ENCODE data around the gene ENPP1.

ENPP1 gene

GRCh38 chr6:131807644-131808459 is at the start of gene ENPP1:
Gene ENPP1 (plus strand): TSS chr6:131808020. CDS start chr6:131808036, 16 bp downstream.
- H3K4me1 ChIP-seq (ENCODE audit: control insufficient read depth in 1 of 2, insufficient read depth in 2 of 2, low read length in 2 of 2) = peaks cover 7 to 12% of the 10 kb centered on the region in 2 donors
- peak within 1 kb of the TSS; percentile 77 to 81 for H3K4me3 ChIP-seq (ENCODE audit: low read depth in 1 of 2, low read length in 2 of 2)
- H3K9ac ChIP-seq (ENCODE audit: low read depth in 1 of 2, low read length in 2 of 2) = peak within 1 kb of the TSS; percentile 34 to 44
- no peaks in the 10 kb centered on the region for H3K9me3 ChIP-seq (ENCODE audit: control insufficient read depth in 1 of 2, low read length in 2 of 2)
- no peak within 1 kb of the TSS for H3K27ac ChIP-seq (ENCODE audit: low read depth, low read length)
- H3K36me3 ChIP-seq (ENCODE audit: control insufficient read depth in 1 of 2, insufficient read depth in 2 of 2, low read length in 2 of 2) = no peaks in the 10 kb centered on the region
- H3K27me3 ChIP-seq (ENCODE audit: control insufficient read depth in 1 of 2, insufficient read depth in 2 of 2, low read length in 2 of 2) = peaks cover 0 to 15% of the 10 kb centered on the region in 2 donors

- Histone ChIP-seq H3K9ac (ENCODE audit: low read depth in 1 of 2, low read length in 2 of 2) (no peak overlapping the region), H3K36me3 (ENCODE audit: control insufficient read depth in 1 of 2, insufficient read depth in 2 of 2, low read length in 2 of 2) (no peaks in the 10 kb centered on the region), H3K27ac (ENCODE audit: low read depth, low read length) (no peak overlapping the region)
Measured at GRCh38 chr6:131758920-131759319, 48.9 kb upstream of the ENPP1 start.

GRCh38 chr6:131761060-131761761 is 46.6 kb upstream of the ENPP1 start:
- no peak overlapping the region for H3K4me3 ChIP-seq (ENCODE audit: low read depth in 1 of 2, low read length in 2 of 2)
- H3K27ac ChIP-seq (ENCODE audit: low read depth, low read length) = no peak overlapping the region
- no peaks in the 10 kb centered on the region for H3K36me3 ChIP-seq (ENCODE audit: control insufficient read depth in 1 of 2, insufficient read depth in 2 of 2, low read length in 2 of 2)
- no peaks in the 10 kb centered on the region for H3K4me1 ChIP-seq (ENCODE audit: control insufficient read depth in 1 of 2, insufficient read depth in 2 of 2, low read length in 2 of 2)
- no peak overlapping the region for H3K9ac ChIP-seq (ENCODE audit: low read depth in 1 of 2, low read length in 2 of 2)
- H3K9me3 ChIP-seq (ENCODE audit: control insufficient read depth in 1 of 2, low read length in 2 of 2) = no peaks in the 10 kb centered on the region
- no peaks in the 10 kb centered on the region for H3K27me3 ChIP-seq (ENCODE audit: control insufficient read depth in 1 of 2, insufficient read depth in 2 of 2, low read length in 2 of 2)

More at GRCh38 chr6:131758920-131759319, 48.9 kb upstream of the ENPP1 start:
- Histone ChIP-seq H3K4me1 (ENCODE audit: control insufficient read depth in 1 of 2, insufficient read depth in 2 of 2, low read length in 2 of 2) (no peaks in the 10 kb centered on the region), H3K27me3 (ENCODE audit: control insufficient read depth in 1 of 2, insufficient read depth in 2 of 2, low read length in 2 of 2) (no peaks in the 10 kb centered on the region), H3K4me3 (ENCODE audit: low read depth in 1 of 2, low read length in 2 of 2) (no peak overlapping the region), H3K9me3 (ENCODE audit: control insufficient read depth in 1 of 2, low read length in 2 of 2) (no peaks in the 10 kb centered on the region)

GRCh38 chr6:131761762-131762067 is 46.1 kb upstream of the ENPP1 start:
- Histone ChIP-seq H3K27me3 (ENCODE audit: control insufficient read depth in 1 of 2, insufficient read depth in 2 of 2, low read length in 2 of 2) (no peaks in the 10 kb centered on the region), H3K4me3 (ENCODE audit: low read depth in 1 of 2, low read length in 2 of 2) (no peak overlapping the region), H3K4me1 (ENCODE audit: control insufficient read depth in 1 of 2, insufficient read depth in 2 of 2, low read length in 2 of 2) (no peaks in the 10 kb centered on the region), H3K9ac (ENCODE audit: low read depth in 1 of 2, low read length in 2 of 2) (no peak overlapping the region), H3K36me3 (ENCODE audit: control insufficient read depth in 1 of 2, insufficient read depth in 2 of 2, low read length in 2 of 2) (no peaks in the 10 kb centered on the region), H3K27ac (ENCODE audit: low read depth, low read length) (no peak overlapping the region), H3K9me3 (ENCODE audit: control insufficient read depth in 1 of 2, low read length in 2 of 2) (no peaks in the 10 kb centered on the region)

DNA sequence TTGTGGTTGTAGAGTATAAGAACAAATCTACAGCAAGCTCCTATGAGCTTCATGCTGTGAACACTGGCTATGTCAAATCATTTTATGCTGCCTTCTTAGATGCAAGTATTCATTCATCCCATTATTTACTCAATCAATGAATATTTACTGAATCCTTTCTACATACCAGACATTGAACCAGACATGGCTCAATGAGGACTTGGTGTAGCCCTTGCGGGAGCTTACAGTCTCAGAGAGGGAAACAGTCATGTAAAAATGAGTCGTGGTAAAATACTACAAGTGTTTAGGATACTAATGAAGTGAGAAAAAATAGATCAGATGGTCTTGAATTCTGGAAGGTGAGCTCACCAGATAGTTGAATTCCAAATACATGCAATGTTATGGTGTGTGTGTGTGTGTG is 44.8 kb upstream of the ENPP1 start:
- H3K4me1 ChIP-seq (ENCODE audit: control insufficient read depth in 1 of 2, insufficient read depth in 2 of 2, low read length in 2 of 2) = no peaks in the 10 kb centered on the region
- H3K4me3 ChIP-seq (ENCODE audit: low read depth in 1 of 2, low read length in 2 of 2) = no peak overlapping the region
- H3K27ac ChIP-seq (ENCODE audit: low read depth, low read length) = no peak overlapping the region
- H3K9me3 ChIP-seq (ENCODE audit: control insufficient read depth in 1 of 2, low read length in 2 of 2) = no peaks in the 10 kb centered on the region
- no peak overlapping the region for H3K9ac ChIP-seq (ENCODE audit: low read depth in 1 of 2, low read length in 2 of 2)
- H3K36me3 ChIP-seq (ENCODE audit: control insufficient read depth in 1 of 2, insufficient read depth in 2 of 2, low read length in 2 of 2) = no peaks in the 10 kb centered on the region
- no peaks in the 10 kb centered on the region for H3K27me3 ChIP-seq (ENCODE audit: control insufficient read depth in 1 of 2, insufficient read depth in 2 of 2, low read length in 2 of 2)

DNA sequence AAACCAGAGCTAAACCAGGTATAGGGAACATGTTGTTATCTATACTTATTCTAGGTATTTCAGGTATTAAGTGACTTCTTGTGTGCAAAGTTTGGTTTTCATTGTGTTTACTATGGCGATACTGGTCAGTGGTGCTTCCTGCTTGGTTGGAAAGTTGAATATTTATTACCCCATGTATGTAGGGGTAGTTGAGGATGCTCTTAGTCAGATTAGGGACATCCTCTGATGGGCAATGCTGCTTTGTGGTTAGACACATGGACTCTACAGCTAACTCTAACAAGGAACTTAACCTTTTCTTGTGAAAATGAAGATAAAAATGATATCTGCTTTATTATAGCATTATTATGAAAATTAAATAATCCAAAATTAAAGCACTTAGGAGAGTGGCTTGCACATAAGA is 44.1 kb upstream of the ENPP1 start:
- H3K27me3 ChIP-seq (ENCODE audit: control insufficient read depth in 1 of 2, insufficient read depth in 2 of 2, low read length in 2 of 2) = no peaks in the 10 kb centered on the region
- no peaks in the 10 kb centered on the region for H3K4me1 ChIP-seq (ENCODE audit: control insufficient read depth in 1 of 2, insufficient read depth in 2 of 2, low read length in 2 of 2)
- H3K4me3 ChIP-seq (ENCODE audit: low read depth in 1 of 2, low read length in 2 of 2) = no peak overlapping the region
- H3K9me3 ChIP-seq (ENCODE audit: control insufficient read depth in 1 of 2, low read length in 2 of 2) = no peaks in the 10 kb centered on the region
- no peak overlapping the region for H3K27ac ChIP-seq (ENCODE audit: low read depth, low read length)
- H3K9ac ChIP-seq (ENCODE audit: low read depth in 1 of 2, low read length in 2 of 2) = no peak overlapping the region
- no peaks in the 10 kb centered on the region for H3K36me3 ChIP-seq (ENCODE audit: control insufficient read depth in 1 of 2, insufficient read depth in 2 of 2, low read length in 2 of 2)

DNA sequence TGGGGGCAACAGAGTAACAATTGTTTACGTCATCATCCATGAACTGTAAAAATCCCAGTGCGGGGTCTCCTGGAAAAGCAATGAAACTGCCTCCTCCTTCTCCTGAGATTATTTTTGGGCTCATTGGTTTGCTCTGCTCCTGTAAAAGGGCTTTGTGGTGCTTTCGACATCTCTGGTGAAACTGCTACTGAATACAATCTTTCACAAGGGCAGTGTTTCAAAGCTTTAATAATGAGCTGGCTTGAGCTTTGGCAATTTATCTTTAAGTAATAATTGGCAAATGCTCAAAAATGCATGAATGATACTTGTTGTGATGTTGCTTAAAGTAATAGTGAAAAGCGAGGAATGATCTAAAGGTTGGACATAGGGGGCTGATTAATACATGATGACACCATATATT is 43.5 kb upstream of the ENPP1 start:
- Histone ChIP-seq H3K36me3 (ENCODE audit: control insufficient read depth in 1 of 2, insufficient read depth in 2 of 2, low read length in 2 of 2) (no peaks in the 10 kb centered on the region), H3K27ac (ENCODE audit: low read depth, low read length) (no peak overlapping the region)

DNA sequence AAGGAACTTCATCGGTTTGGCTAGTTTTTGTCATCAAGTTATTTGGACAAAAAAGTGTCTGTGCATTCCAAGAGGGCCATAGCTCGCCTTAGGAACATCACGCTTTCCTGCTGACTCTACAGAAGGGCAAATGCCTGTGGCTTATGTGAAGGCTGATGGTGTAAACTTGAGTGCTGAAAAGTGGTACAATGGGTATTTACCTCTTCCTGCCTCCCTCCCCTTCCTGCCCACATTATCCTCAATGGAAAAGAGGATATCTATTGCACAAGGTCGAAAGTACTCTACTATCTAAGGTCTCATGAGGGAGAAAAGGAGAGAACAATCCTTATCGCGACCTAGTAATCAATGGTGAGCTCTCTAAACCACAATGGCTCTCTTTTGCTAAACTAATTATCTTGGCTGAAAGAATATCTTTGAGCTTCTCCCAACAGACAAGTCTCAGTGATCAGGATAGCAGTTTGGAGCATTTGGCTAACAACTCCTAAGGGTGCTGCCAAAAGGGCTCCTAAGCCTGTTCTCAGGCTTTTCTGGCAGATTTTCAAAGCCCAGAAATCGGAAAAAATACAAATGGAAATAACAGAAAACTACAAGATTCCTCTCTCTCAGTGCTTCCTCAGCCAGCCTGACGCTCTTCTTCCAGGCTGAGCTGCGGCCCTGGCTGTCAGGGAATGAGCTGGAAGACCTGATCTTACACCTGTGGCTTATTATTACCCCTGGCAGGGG is 42.6 kb upstream of the ENPP1 start:
- no peaks in the 10 kb centered on the region for H3K9me3 ChIP-seq (ENCODE audit: control insufficient read depth in 1 of 2, low read length in 2 of 2)
- no peaks in the 10 kb centered on the region for H3K27me3 ChIP-seq (ENCODE audit: control insufficient read depth in 1 of 2, insufficient read depth in 2 of 2, low read length in 2 of 2)
- H3K4me1 ChIP-seq (ENCODE audit: control insufficient read depth in 1 of 2, insufficient read depth in 2 of 2, low read length in 2 of 2) = no peaks in the 10 kb centered on the region
- no peak overlapping the region for H3K9ac ChIP-seq (ENCODE audit: low read depth in 1 of 2, low read length in 2 of 2)
- no peaks in the 10 kb centered on the region for H3K36me3 ChIP-seq (ENCODE audit: control insufficient read depth in 1 of 2, insufficient read depth in 2 of 2, low read length in 2 of 2)
- H3K27ac ChIP-seq (ENCODE audit: low read depth, low read length) = no peak overlapping the region
- no peak overlapping the region for H3K4me3 ChIP-seq (ENCODE audit: low read depth in 1 of 2, low read length in 2 of 2)

More for the DNA sequence above, 43.5 kb upstream of the ENPP1 start:
- no peaks in the 10 kb centered on the region for H3K9me3 ChIP-seq (ENCODE audit: control insufficient read depth in 1 of 2, low read length in 2 of 2)
- no peaks in the 10 kb centered on the region for H3K27me3 ChIP-seq (ENCODE audit: control insufficient read depth in 1 of 2, insufficient read depth in 2 of 2, low read length in 2 of 2)
- no peaks in the 10 kb centered on the region for H3K4me1 ChIP-seq (ENCODE audit: control insufficient read depth in 1 of 2, insufficient read depth in 2 of 2, low read length in 2 of 2)
- no peak overlapping the region for H3K4me3 ChIP-seq (ENCODE audit: low read depth in 1 of 2, low read length in 2 of 2)
- no peak overlapping the region for H3K9ac ChIP-seq (ENCODE audit: low read depth in 1 of 2, low read length in 2 of 2)

GRCh38 chr6:131765804-131766135 is 42.0 kb upstream of the ENPP1 start:
- no peaks in the 10 kb centered on the region for H3K36me3 ChIP-seq (ENCODE audit: control insufficient read depth in 1 of 2, insufficient read depth in 2 of 2, low read length in 2 of 2)
- H3K27me3 ChIP-seq (ENCODE audit: control insufficient read depth in 1 of 2, insufficient read depth in 2 of 2, low read length in 2 of 2) = no peaks in the 10 kb centered on the region
- H3K4me1 ChIP-seq (ENCODE audit: control insufficient read depth in 1 of 2, insufficient read depth in 2 of 2, low read length in 2 of 2) = no peaks in the 10 kb centered on the region
- no peak overlapping the region for H3K27ac ChIP-seq (ENCODE audit: low read depth, low read length)
- no peaks in the 10 kb centered on the region for H3K9me3 ChIP-seq (ENCODE audit: control insufficient read depth in 1 of 2, low read length in 2 of 2)
- H3K4me3 ChIP-seq (ENCODE audit: low read depth in 1 of 2, low read length in 2 of 2) = no peak overlapping the region
- no peak overlapping the region for H3K9ac ChIP-seq (ENCODE audit: low read depth in 1 of 2, low read length in 2 of 2)

GRCh38 chr6:131766631-131767030 is 41.2 kb upstream of the ENPP1 start:
- Histone ChIP-seq H3K4me3 (ENCODE audit: low read depth in 1 of 2, low read length in 2 of 2) (no peak overlapping the region), H3K27me3 (ENCODE audit: control insufficient read depth in 1 of 2, insufficient read depth in 2 of 2, low read length in 2 of 2) (no peaks in the 10 kb centered on the region), H3K9ac (ENCODE audit: low read depth in 1 of 2, low read length in 2 of 2) (no peak overlapping the region), H3K27ac (ENCODE audit: low read depth, low read length) (no peak overlapping the region), H3K36me3 (ENCODE audit: control insufficient read depth in 1 of 2, insufficient read depth in 2 of 2, low read length in 2 of 2) (no peaks in the 10 kb centered on the region), H3K9me3 (ENCODE audit: control insufficient read depth in 1 of 2, low read length in 2 of 2) (no peaks in the 10 kb centered on the region), H3K4me1 (ENCODE audit: control insufficient read depth in 1 of 2, insufficient read depth in 2 of 2, low read length in 2 of 2) (no peaks in the 10 kb centered on the region)
